Left colon (tissue), 2 donors: ENCODE measurements around the gene MRPS21. TPM values are rescaled to one million over a fixed set of nuclear protein-coding genes. Genes with fewer than 3 reads are reported as not detected.
A peak's percentile ranks its signal among the peaks of the same experiment; 100 is the strongest.

ENCODE experiments used
- ATAC-seq: fragments of 200-7000 bp; cut with Tn5 transposase; one replicate; pipeline ENCODE4 v1.9.1; 2020; ENCODE audit warnings: mild to moderate bottlenecking, moderate library complexity
- DNase-seq, 2 donors: peaks; one replicate each; pipeline ENCODE4 v3.0.0-alpha.2; 2020
- intact Hi-C, 2 donors: fragments of 100-400 bp; cut with DNase I in 1 of 2; cut with micrococcal nuclease in 1 of 2; formaldehyde crosslinking; loops; one replicate each; pipeline versions ENCODE4 v1.11.2 to v1.14.0; 2022; cut with DNase I, micrococcal nuclease
- long read RNA-seq: library from polyadenylated mRNA; unstranded; transcript quantifications from one replicate; pipeline ENCODE4 v2.0.0, GENCODE V29; 2021
- total RNA-seq, 2 donors: library from RNA; stranded (reverse); fragmentation: NEBNext Ultra II Directional; extraction: Animal tissue kit (Norgen Biotek cat#: 25700); gene quantifications; one replicate each; pipeline ENCODE4 v1.2.1, GENCODE V29; 2021
- donor health status: DM: no; HTN: no; CAD: no.
- donor health status: DM: yes; HTN: yes; CAD: no.

Gene MRPS21
- 10 to 100 TPM; 36.2 to 44.3 TPM for total RNA-seq
- long read RNA-seq, transcript MRPS21-202 (3 exons, 1,226 nt): major isoform, 24 of 37 reads
- long read RNA-seq, transcript MRPS21-201 (2 exons, 1,462 nt): minor isoform, 13 of 37 reads
- long read RNA-seq, partial matches to known transcripts: 0 of 37 reads
- long read RNA-seq, other reads (novel, unspliced or antisense): 0 of 37 reads

DNA sequence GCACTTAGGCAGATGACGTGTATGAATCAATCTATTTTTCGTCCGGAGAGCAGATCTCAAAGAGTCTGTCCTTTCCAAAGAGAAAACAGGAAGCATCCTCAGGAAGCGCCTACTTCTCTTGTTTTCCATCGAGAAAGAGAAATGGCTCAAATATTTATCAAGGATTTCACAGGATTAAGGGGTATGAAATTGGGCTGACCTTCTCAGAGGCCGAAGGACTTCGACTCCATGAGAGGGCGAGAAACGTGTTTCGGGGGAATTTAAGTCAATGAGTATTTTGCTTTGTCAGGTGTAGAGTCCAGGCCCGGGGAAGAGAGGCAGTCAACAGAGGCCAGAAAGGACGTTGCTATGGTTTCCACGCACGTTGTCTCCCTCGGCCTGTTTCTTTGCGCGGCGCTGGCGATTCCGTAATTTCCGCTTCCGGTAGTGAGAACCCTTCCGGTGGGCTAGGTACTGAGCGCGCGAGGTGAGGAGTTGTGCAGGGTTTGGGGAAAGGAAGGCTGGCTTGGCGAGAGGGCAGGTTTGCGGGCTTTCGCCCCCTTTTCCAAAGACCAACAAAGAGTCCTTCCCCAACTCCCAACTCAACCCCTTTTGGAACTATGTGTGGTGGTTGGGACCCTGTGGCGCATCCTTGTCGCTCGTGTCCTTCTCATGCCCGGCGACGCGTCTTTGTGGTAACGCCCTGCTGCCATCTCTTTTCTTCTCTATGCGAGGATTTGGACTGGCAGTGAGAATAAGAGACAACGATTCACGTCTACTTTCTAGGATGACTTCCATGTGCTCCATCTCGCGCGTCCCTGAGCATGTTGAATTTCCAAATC is at the start of gene MRPS21:
TSS of gene MRPS21 (plus strand) at position 429 of the 821 bp plus-strand sequence. CDS start 506 bp downstream, outside the sequence.
- intact Hi-C loops: no loop called here
- peak; percentile 87 to 90 for DNase-seq
- ATAC-seq: peak; percentile 99

DNA sequence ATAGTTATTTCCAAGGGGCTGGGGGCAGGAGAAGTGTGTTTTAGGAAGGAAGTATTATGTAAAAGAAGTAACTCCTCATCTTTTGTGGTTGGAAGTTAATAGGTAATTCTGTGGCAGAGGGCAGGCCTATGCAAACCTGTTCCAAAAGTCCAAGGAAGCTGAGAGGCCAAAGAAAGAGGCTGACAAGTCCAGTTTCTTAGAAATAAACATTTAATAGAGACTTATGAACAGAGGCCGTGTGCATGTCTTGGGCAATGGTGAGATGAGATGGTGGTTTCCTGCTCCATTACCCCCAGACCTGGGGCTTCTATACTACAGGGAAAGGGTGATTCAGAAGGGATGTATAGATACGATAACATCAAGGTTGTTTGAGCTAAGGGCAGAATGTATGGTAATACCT is 43.7 kb upstream of the MRPS21 start:
- DNase-seq (no peak), ATAC-seq (no peak)
- intact Hi-C loops: no loop called here

DNA sequence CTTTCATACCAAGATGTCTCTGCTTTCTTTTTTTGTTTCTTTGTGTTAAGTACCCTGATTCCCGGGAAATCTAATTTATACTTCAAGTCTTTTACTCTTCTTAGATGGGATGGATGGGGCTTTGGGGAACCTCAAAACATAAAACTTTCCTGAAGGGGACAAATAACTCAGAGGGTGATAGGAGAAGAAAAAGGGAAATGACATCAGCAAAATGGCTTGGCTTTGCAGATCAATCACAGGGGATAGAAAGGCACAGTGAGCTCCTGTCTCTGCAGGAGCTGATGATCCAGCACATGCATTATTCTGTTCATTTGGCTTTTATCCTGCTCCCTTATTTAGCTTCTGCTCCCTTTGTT is 37.5 kb upstream of the MRPS21 start:
- ATAC-seq: no peak
- intact Hi-C loops: no loop called here
- DNase-seq: no peak

DNA sequence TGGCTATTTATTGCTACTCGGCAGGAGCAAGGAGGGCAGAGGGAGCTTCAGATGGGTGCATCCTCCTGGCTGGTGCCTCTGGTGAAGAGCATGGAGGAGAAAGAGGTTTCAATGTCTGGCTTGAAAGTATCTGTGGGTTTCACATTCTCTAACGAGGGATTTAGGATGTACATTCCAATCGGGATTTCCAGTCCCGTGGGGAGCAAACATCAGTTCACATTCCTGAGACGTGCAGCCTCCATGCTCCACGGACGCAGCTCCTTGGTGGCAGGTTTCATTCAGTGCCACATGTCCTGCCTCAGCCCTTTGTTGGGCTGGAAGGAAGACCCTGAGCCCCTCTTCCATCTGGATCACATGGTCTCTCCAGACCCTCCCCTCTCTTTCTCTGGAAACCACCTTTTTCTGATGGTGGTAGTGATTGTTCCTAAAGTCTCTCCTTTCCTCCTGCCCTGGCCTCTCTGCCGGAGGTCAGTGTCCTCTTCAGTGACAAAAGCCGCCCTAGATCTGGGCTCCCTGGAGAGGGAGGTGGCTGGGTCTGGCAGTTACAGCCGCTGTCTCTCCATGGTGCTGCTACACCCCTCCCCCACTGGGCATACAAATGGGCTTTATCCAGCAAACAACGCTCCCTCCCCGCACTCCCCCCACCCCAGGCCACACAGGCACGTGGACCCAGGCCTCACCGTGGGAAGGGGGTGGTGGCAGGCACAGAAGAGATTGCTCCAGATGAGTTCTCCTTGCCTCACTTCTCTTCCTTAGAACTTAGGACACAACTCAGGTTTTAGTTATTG is 36.9 kb upstream of the MRPS21 start:
- ATAC-seq (no peak), DNase-seq (no peak)
- intact Hi-C loops: no loop called here

DNA sequence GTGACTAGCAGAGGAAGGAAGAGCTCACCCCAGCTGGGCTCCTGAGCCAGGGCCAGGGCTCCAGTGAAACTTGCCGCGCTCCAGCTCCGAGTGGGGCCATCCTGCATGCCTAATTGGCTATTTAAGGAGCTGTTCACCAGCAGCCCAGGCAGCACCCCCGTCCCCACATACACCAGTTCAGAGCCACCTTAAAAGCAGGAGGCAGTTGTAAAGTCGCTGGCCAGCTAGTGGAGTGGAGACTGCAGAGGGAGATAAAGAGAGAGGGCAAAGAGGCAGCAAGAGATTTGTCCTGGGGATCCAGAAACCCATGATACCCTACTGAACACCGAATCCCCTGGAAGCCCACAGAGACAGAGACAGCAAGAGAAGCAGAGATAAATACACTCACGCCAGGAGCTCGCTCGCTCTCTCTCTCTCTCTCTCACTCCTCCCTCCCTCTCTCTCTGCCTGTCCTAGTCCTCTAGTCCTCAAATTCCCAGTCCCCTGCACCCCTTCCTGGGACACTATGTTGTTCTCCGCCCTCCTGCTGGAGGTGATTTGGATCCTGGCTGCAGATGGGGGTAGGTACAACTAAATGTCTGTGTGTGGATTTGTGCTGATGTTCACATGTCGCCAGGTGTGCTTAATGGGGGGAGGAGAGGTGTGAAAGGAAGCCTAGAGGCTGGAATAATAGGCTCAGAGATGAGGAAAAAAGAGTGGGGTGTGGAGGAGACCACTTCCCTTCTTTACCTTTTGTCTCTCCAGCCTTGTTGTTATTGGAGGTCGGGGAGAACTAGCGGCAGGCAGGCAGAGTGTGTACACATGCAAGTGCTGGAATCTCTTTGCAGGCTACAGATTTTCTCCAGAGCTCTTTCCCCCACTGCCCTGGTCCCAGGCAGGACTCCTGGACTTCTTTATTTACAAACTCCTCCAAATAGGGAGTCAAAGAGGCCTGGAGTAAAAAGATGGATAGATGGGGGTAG is 35.8 kb upstream of the MRPS21 start, which contains the start of gene CA14:
TSS of gene CA14 (plus strand) at position 151 of the 962 bp plus-strand sequence. CDS start at position 506, 355 bp downstream.
- DNase-seq (no peak), ATAC-seq (no peak)
- intact Hi-C loops: no loop called here

DNA sequence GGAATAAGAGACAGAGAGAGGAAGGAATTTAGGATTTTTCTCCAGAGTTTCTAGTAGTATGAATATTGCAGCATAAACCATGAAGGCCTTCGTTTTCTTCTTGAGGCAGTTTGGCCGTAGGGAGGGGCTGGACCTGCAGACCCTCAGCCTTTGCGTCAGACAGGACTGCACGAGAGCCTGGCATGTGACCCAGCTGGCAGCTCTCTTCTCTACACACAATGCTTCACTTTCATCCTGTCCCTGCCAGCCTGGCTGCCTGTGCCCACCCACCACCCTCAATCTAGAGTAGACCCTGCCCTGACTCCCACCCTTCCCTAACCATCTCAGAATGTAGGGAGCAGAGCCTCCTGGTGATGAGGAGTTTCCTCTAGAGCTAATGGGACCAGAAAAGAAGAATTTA is 34.4 kb upstream of the MRPS21 start:
- DNase-seq: no peak
- no peak for ATAC-seq
- intact Hi-C loops: no loop called here

- ATAC-seq: peak; percentile 72
- intact Hi-C loops: no loop called here
- DNase-seq: peak; percentile 52 to 71
Measured at GRCh38 chr1:150259758-150260669, 33.6 kb upstream of the MRPS21 start.

DNA sequence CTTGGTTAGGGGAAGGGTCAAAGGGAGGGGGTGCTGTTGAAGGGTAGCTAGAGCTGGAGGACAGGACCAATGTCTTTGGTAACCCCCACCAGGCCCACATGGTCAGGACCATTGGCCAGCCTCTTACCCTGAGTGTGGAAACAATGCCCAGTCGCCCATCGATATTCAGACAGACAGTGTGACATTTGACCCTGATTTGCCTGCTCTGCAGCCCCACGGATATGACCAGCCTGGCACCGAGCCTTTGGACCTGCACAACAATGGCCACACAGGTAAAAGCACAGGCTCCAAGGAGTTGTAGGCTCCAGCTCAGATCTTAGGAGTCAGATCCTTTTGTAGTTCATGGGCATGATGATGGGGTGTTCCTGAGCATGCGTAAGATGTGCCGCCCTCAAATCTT is 32.3 kb upstream of the MRPS21 start:
- intact Hi-C loops: no loop called here
- ATAC-seq: no peak
- no peak for DNase-seq

- DNase-seq (no peak), ATAC-seq (no peak)
- intact Hi-C loops: no loop called here
Measured at GRCh38 chr1:150262388-150263320, 31.0 kb upstream of the MRPS21 start.

GRCh38 chr1:150263549-150263948 is 30.1 kb upstream of the MRPS21 start:
- DNase-seq (no peak), ATAC-seq (no peak)
- intact Hi-C loops: no loop called here

GRCh38 chr1:150267896-150268295 is 25.8 kb upstream of the MRPS21 start:
- intact Hi-C loops: no loop called here
- no peak for ATAC-seq
- no peak for DNase-seq

DNA sequence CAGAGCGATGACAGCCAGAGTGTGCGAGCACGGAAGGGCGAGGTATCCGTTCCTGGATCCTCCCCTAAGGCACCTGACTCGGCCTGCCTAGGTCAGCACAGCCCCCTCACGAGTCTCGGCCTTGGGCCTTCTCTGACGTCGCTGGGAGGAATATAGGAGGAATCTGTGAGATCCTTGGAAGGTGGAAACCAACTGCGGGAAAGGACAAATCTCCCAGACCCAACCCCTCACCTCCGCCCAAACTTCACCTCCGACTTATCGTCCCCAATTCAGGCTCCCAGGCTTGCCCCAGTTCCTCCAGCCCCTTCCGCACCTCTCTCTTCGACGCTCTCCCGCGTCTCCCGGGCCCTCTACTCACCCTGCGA is 25.3 kb upstream of the MRPS21 start:
- DNase-seq (peak; percentile 61 to 70), ATAC-seq (peak; percentile 76)
- intact Hi-C loops: no loop called here

- peak; percentile 95 to 99 for DNase-seq
- intact Hi-C loops: no loop called here
- ATAC-seq: peak; percentile 97
Measured at GRCh38 chr1:150268705-150269403, 24.8 kb upstream of the MRPS21 start, which contains the start of gene APH1A. TSS of gene APH1A (minus strand) at chr1:150269016. CDS start at chr1:150268810, 206 bp downstream.

DNA sequence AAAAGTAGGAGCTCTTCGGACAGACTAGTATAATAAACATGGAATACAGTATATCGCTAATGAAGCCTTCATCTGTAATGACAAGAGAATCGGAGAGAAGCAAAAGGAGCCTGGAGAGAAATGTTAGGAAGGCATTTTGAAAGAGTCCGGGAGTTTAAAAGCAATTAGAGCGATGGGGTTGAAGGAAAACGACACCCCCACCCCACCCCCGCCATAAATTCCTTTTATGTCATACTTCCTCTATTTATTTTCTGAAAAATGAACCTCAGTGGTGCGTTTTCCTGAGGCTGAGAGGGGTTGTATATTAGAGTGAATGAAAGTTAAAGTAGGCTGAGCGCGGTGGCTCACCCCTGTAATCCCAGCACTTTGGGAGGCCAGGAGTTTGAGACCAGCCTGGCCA is 24.2 kb upstream of the MRPS21 start:
- intact Hi-C loops: no loop called here
- ATAC-seq: no peak
- DNase-seq: peak in 1 of 2 donors; percentile 19

GRCh38 chr1:150271291-150271959 is 22.2 kb upstream of the MRPS21 start:
- ATAC-seq (no peak), DNase-seq (no peak)
- intact Hi-C loops: no loop called here
